AG04450 (cell line): ENCODE results near the gene GABRB1. TPM values are rescaled to one million over a fixed set of nuclear protein-coding genes. Genes with fewer than 3 reads are reported as not detected.

ENCODE experiments used
- CTCF ChIA-PET: fragments of 300-600, 350-600 bp; formaldehyde crosslinking; extraction: SDS; loops from one replicate; lab custom pipeline; 2022; ENCODE audit warnings: antibody characterized with exemption, inconsistent platforms; lab: Charles Lee
- POLR2A ChIA-PET: fragments of 350-600 bp; formaldehyde crosslinking; extraction: SDS; loops from one replicate; lab custom pipeline; 2021; ENCODE audit warnings: antibody characterized with exemption, inconsistent platforms; lab: Yijun Ruan, JAX
- DNase-seq: peaks from one replicate; pipeline ENCODE4 v3.0.0-alpha.2; 2011; ENCODE audit warnings: low read depth, low spot score
- H3K27ac ChIP-seq: one replicate; pipeline ENCODE4 v1.5.1; 2012; ENCODE audit warnings: low read depth, low read length, control low read depth
- H3K27me3 ChIP-seq: one replicate; pipeline ENCODE4 v1.6.0; 2012; ENCODE audit warnings: low read length; ENCODE audit not compliant: control insufficient read depth, insufficient read depth
- H3K4me3 ChIP-seq: 2 replicates; pipeline ENCODE4 v1.5.1; 2011; ENCODE audit warnings: mild to moderate bottlenecking, low read depth, low read length, control low read depth
- H3K9me3 ChIP-seq: 2 replicates; pipeline ENCODE4 v1.5.1; 2012; ENCODE audit warnings: low read length; ENCODE audit not compliant: control insufficient read depth, insufficient read depth
- polyA plus RNA-seq: library from polyadenylated mRNA; depleted of rRNA; stranded (reverse); fragments of >200 nt; gene quantifications from 2 replicates; pipeline ENCODE4 v1.2.3, GENCODE V29; 2011
- TF ChIP-seq, protein P1 (sequence below): IDR thresholded peaks from 2 replicates; pipeline ENCODE4 v1.5.1; 2011; ENCODE audit warnings: low read depth, low read length, control low read depth, inconsistent platforms

Gene GABRB1
- polyA plus RNA-seq, 1 experiment = 8.1 TPM

DNA sequence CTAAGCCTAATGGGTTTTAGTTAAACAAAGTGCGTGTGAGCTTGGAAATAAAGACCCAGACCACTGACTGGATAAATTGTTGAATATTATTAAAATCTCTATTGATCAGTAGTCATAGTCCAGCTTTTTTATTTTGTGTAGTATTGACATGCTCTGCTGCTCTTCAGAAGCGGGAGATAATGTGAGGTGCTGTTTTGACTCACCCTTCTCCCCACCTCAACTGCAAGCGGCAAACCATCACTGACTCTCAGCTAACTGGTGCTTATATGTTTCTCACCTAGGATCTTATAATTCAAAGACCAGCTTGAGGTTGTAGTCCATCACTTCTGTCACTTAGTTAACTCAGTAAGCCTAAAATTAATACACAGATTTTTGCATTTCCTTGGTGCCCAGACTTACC is 359.9 kb downstream of the GABRB1 start:
- POLR2A ChIA-PET = no interaction called here
- CTCF ChIA-PET = interaction anchor here (2.0 kb wide), 1 partner anchor 8 kb away, joined by 13 read pairs; no protein-coding TSS in a partner anchor
- no peak for DNase-seq
- H3K4me3 ChIP-seq = no peak overlapping the region
- H3K27me3 ChIP-seq = no peaks in the 10 kb centered on the region
- TF ChIP-seq, protein P1, sequence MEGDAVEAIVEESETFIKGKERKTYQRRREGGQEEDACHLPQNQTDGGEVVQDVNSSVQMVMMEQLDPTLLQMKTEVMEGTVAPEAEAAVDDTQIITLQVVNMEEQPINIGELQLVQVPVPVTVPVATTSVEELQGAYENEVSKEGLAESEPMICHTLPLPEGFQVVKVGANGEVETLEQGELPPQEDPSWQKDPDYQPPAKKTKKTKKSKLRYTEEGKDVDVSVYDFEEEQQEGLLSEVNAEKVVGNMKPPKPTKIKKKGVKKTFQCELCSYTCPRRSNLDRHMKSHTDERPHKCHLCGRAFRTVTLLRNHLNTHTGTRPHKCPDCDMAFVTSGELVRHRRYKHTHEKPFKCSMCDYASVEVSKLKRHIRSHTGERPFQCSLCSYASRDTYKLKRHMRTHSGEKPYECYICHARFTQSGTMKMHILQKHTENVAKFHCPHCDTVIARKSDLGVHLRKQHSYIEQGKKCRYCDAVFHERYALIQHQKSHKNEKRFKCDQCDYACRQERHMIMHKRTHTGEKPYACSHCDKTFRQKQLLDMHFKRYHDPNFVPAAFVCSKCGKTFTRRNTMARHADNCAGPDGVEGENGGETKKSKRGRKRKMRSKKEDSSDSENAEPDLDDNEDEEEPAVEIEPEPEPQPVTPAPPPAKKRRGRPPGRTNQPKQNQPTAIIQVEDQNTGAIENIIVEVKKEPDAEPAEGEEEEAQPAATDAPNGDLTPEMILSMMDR = no peak
- H3K9me3 ChIP-seq = no peaks in the 10 kb centered on the region
- H3K27ac ChIP-seq = no peak overlapping the region

DNA sequence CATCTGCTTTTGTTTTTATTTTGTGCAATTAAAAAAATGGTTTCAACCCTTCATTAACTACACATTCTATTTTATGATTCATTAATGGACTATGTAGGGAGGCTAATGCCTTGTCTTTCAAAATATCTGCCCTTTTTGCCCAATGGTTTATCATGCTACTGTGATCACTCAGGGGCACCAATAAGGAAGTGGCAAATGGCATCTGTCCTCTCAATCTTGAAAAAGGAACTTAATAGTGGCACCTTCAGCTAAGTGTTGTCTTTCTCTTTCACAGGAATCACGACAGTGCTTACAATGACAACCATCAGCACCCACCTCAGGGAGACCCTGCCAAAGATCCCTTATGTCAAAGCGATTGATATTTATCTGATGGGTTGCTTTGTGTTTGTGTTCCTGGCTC is 375.0 kb downstream of the GABRB1 start:
- Histone ChIP-seq H3K4me3 (no peak overlapping the region), H3K9me3 (no peaks in the 10 kb centered on the region), H3K27ac (no peak overlapping the region), H3K27me3 (no peaks in the 10 kb centered on the region)
- DNase-seq = no peak
- POLR2A ChIA-PET = no interaction called here
- CTCF ChIA-PET = no interaction called here
- TF ChIP-seq, protein P1 = no peak

DNA sequence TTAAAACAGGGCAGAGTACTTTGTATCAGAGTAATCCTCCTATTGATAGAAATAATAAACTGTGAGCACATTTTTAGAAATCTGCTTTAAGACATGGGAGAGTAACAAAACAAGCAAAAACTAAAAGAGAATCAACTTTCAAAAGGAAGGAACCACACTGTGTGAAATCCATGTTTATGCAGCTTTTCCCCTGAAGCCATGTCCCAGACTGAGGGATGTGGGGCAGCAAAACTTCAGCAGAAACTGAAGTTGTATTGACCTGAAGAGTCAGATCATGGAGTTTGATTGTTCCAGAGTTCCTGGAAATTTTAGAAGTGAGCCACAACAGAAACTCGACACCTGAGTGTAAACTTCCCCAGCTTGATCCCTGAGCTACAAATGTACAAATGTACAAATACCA is 378.9 kb downstream of the GABRB1 start:
- TF ChIP-seq, protein P1 = no peak
- H3K9me3 ChIP-seq = no peaks in the 10 kb centered on the region
- POLR2A ChIA-PET = no interaction called here

DNA sequence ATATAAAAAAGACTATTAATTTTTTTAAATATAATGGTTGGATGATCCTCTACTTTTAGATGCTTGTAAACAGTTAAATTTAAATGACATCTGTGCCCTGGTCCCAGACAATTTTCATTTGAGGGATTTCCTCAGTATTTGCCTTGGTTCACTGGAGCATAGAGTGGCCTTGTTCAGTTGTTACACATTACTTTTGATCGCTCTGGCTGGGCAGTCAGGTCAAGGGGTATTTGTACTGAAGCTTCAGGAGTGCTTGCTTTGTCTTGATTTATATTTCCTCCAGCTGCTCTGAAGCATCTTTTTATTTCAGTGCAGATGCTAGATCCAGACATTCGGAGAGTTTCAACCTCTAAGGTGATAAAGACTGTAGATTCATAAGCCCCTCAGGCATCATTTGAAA is 382.2 kb downstream of the GABRB1 start:
- Histone ChIP-seq H3K27ac (no peak overlapping the region), H3K4me3 (no peak overlapping the region), H3K27me3 (no peaks in the 10 kb centered on the region), H3K9me3 (no peaks in the 10 kb centered on the region)
- ChIA-PET POLR2A (no interaction called here), CTCF (no interaction called here)
- TF ChIP-seq, protein P1 = no peak
- DNase-seq = no peak

More for the DNA sequence above, 378.9 kb downstream of the GABRB1 start:
- CTCF ChIA-PET = no interaction called here
- no peak overlapping the region for H3K27ac ChIP-seq
- no peaks in the 10 kb centered on the region for H3K27me3 ChIP-seq
- H3K4me3 ChIP-seq = no peak overlapping the region
- no peak for DNase-seq

DNA sequence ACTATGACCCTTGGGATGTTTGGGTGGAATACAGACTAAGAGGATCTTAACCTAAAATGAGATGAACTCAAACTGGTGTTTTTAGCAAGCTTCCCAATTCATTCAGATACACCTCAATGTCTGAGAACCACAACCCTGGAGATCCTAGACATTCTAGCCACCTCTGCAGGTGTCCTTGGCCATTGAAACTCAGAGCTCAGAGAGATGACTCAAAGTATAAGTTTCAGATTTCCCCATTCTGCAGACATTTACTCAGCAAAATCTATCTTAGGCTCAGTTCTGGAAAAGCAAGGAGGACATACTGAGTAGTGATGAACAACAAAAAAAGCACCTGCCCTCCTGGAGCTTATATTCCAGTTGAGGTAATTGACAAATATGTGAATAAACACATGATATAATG is 384.4 kb downstream of the GABRB1 start:
- CTCF ChIA-PET = no interaction called here

More for the DNA sequence above, 384.4 kb downstream of the GABRB1 start:
- Histone ChIP-seq H3K27ac (no peak overlapping the region), H3K4me3 (no peak overlapping the region), H3K27me3 (no peaks in the 10 kb centered on the region), H3K9me3 (no peaks in the 10 kb centered on the region)
- TF ChIP-seq, protein P1 = no peak
- POLR2A ChIA-PET = no interaction called here
- no peak for DNase-seq
